ENCODE measurements around the gene COL1A2. TPM values are rescaled to one million over a fixed set of nuclear protein-coding genes. Genes with fewer than 3 reads are reported as not detected.

Gene COL1A2
- total RNA-seq, 1 experiment from 2014 or later: 42.1 TPM

DNA sequence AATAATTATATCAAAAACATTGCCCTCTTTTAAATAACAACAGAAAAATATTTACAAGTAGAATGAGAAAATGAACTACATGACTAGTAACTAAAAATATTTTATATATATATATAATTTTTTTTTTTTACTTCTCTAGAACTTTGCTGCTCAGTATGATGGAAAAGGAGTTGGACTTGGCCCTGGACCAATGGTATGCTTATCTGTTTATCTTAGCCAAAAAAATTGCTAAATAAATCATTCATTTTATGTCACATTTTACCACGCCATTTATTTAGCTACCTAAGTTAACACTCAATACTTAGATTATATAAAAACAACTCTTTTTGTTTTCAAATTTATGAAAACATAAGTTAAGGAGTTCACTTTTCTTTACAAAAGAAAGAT lies 6.7 kb downstream of the COL1A2 start:
- Histone ChIP-seq H4K8ac (replicated peaks; ENCODE audit: insufficient read length, low read depth, low read length) (no peak overlapping the region), H2BK12ac (ENCODE audit: insufficient read length, low read depth, low read length) (no peak overlapping the region), H2AK5ac (ENCODE audit: insufficient read length, low read length) (no peak overlapping the region), H3K79me1 (ENCODE audit: insufficient read depth, low read depth, low read length, poor library complexity, severe bottlenecking) (no peaks in the 10 kb centered on the region), H3K4me2 (ENCODE audit: insufficient read depth, insufficient read length, low read length) (no peak overlapping the region), H3T11ph (ENCODE audit: low read length) (no peak overlapping the region), H2BK15ac (ENCODE audit: low read depth, low read length) (no peak overlapping the region), H2BK120ac (ENCODE audit: low read depth, low read length, poor library complexity, severe bottlenecking) (no peak overlapping the region), H3K9ac (ENCODE audit: extremely low read depth, insufficient read length, low read length) (no peak overlapping the region), H3K14ac (ENCODE audit: insufficient read depth, low read length) (no peak overlapping the region), H2AFZ (ENCODE audit: low read length) (no peak overlapping the region), H2BK20ac (ENCODE audit: low read depth, low read length, poor library complexity, severe bottlenecking) (no peak overlapping the region), H3K23me2 (ENCODE audit: insufficient read length, low read depth, low read length, poor library complexity, severe bottlenecking) (no peaks in the 10 kb centered on the region), H3K79me2 (ENCODE audit: insufficient read depth, low read length) (no peaks in the 10 kb centered on the region), H4K20me1 (ENCODE audit: control insufficient read depth, insufficient read depth, insufficient read length) (no peaks in the 10 kb centered on the region), H4K91ac (ENCODE audit: insufficient read length, low read depth, low read length) (no peak overlapping the region), H3K18ac (ENCODE audit: insufficient read length, low read depth, low read length) (no peak overlapping the region), H3K56ac (ENCODE audit: insufficient read length, low read depth, low read length) (no peak overlapping the region), H3K27me3 (ENCODE audit: insufficient read depth, low read length) (no peaks in the 10 kb centered on the region), H3K23ac (ENCODE audit: insufficient read length, low read depth, low read length) (no peak overlapping the region), H4K5ac (ENCODE audit: insufficient read length, low read depth, low read length) (no peak overlapping the region), H3K9me3 (ENCODE audit: control insufficient read depth, low read depth, low read length) (no peaks in the 10 kb centered on the region), H3K4me1 (ENCODE audit: insufficient read depth, low read length) (no peaks in the 10 kb centered on the region), H2BK5ac (ENCODE audit: insufficient read length, low read length) (no peak overlapping the region), H3K4ac (ENCODE audit: low read depth, low read length) (no peak overlapping the region), H3K27ac (ENCODE audit: insufficient read length, low read depth, low read length) (no peak overlapping the region)
- WGBS (ENCODE audit: extremely low coverage, insufficient read length, low lambda C conversion rate): no CpG with 5 or more reads among the region's 1 CpG
- H3K4me3 Mint-ChIP-seq: no peak overlapping the region
- no peaks in the 10 kb centered on the region for H3K9me3 Mint-ChIP-seq
- peaks cover 1 to 55% (median 7%) of the 10 kb centered on the region in 3 experiments; a peak in 6 of 7 replicates for H3K36me3 Mint-ChIP-seq (ENCODE audit: insufficient read depth in 1 of 3, low read depth in 3 of 3)
- H3K4me1 Mint-ChIP-seq: peaks cover 0 to 5% of the 10 kb centered on the region in 2 experiments
- H3K27me3 Mint-ChIP-seq (ENCODE audit: low read depth): no peaks in the 10 kb centered on the region
- no peak for TF ChIP-seq CTCF (conservative IDR thresholded peaks at IDR 0.05)
- H3K27ac Mint-ChIP-seq: no peak overlapping the region
- DNase-seq: no peak

Measured in H9 (cell line).